Left ventricle myocardium superior (tissue), 1 donor: ENCODE measurements around the gene LMTK3. TPM values are rescaled to one million over a fixed set of nuclear protein-coding genes. Genes with fewer than 3 reads are reported as not detected.

Experiments used
- ATAC-seq: fragments of 200-7000 bp; cut with Tn5 transposase; one replicate; pipeline ENCODE4 v1.9.1; 2020; ENCODE audit warnings: mild to moderate bottlenecking, moderate library complexity
- DNase-seq: peaks from one replicate; pipeline ENCODE4 v3.0.0-alpha.2; 2020
- intact Hi-C: fragments of 100-400 bp; cut with micrococcal nuclease; formaldehyde crosslinking; loops from one replicate; pipeline ENCODE4 v1.11.0; 2022
- total RNA-seq: library from RNA; stranded (reverse); fragmentation: NEBNext Ultra II Directional; extraction: Animal tissue kit (Norgen Biotek cat#: 25700); gene quantifications from one replicate; pipeline ENCODE4 v1.2.1, GENCODE V29; 2021
- donor health status: DM: no; HTN: yes; CAD: no; lungs with severe emphysema.

The LMTK3 gene
- total RNA-seq, 1 donor from 2014 or later, result 1.4 TPM

DNA sequence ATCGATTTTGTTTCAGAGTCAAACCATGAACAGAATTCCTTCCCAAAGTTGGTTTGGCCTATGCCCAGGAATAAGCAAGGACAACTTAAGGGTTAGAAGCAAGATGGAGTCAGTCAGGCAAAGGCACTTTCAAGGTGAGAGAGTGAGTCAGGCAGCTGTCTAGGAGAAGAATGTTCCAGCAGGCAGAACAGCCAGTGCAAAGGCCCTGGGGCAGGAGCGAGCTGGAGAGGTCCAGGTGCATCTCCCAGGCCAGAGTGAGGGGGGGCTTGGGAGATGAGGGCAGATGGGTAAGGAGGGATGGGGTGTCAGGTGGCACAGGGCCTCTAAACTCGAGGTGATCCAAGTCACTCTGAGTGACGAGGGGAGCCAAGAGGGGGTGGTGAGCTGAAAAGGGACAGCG is 75.0 kb downstream of the LMTK3 start:
- intact Hi-C loops, result no loop called here
- no peak for DNase-seq
- ATAC-seq, result no peak

Other genes starting within 250 kb of the LMTK3 start
- gene ZNF114, start 241.8 kb downstream of the LMTK3 start, total RNA-seq, result 0.10 TPM
- gene EMP3, start 186.3 kb downstream of the LMTK3 start, total RNA-seq, result 33.8 TPM
- 110 TPM for gene TMEM143, start 147.9 kb downstream of the LMTK3 start, total RNA-seq
- gene SYNGR4, start 147.5 kb downstream of the LMTK3 start, total RNA-seq, result not detected
- 79.4 TPM for gene KDELR1, start 120.3 kb downstream of the LMTK3 start, total RNA-seq
- gene GRIN2D, start 118.2 kb downstream of the LMTK3 start, total RNA-seq, result 0.17 TPM
- 15.7 TPM for gene GRWD1, start 65.9 kb downstream of the LMTK3 start, total RNA-seq
- gene KCNJ14, start 56.3 kb downstream of the LMTK3 start, total RNA-seq, result 0.35 TPM
- gene CYTH2, start 42.5 kb downstream of the LMTK3 start, total RNA-seq, result 33.4 TPM
- gene SULT2B1, start 40.3 kb upstream of the LMTK3 start, total RNA-seq, result 0.35 TPM
- not detected for gene SPACA4, start 94.9 kb upstream of the LMTK3 start, total RNA-seq
- not detected for gene FAM83E, start 103.2 kb upstream of the LMTK3 start, total RNA-seq
- 554 TPM for gene RPL18, start 107.3 kb upstream of the LMTK3 start, total RNA-seq
- gene SPHK2, start 107.7 kb upstream of the LMTK3 start, total RNA-seq, result 7.2 TPM
- gene DBP, start 125.5 kb upstream of the LMTK3 start, total RNA-seq, result 22.8 TPM
- gene CA11, start 134.4 kb upstream of the LMTK3 start, total RNA-seq, result 6.3 TPM
- gene NTN5, start 161.2 kb upstream of the LMTK3 start, total RNA-seq, result not detected
- not detected for gene FUT2, start 184.1 kb upstream of the LMTK3 start, total RNA-seq
- gene MAMSTR, start 207.9 kb upstream of the LMTK3 start, total RNA-seq, result 3.0 TPM
- 13.7 TPM for gene RASIP1, start 228.8 kb upstream of the LMTK3 start, total RNA-seq
- 1.0 TPM for gene IZUMO1, start 235.1 kb upstream of the LMTK3 start, total RNA-seq
- 1.6 TPM for gene FUT1, start 240.8 kb upstream of the LMTK3 start, total RNA-seq
- gene FGF21, start 243.7 kb upstream of the LMTK3 start, total RNA-seq, result not detected